Measurements from ENCODE around the gene PPP2R2C. TPM values are rescaled to one million over a fixed set of nuclear protein-coding genes. Genes with fewer than 3 reads are reported as not detected.

The PPP2R2C gene
- total and polyA plus RNA-seq, 10 of the 15 experiments (the other 5 are each of a cell fraction or from before 2014, with no cell fraction given) = 0.13 to 0.15 TPM; not detected in 8

GRCh38 chr4:6454112-6454910 lies 18.1 kb downstream of the PPP2R2C start:
- TF ChIP-seq CHD1 (IDR thresholded peaks at IDR 0.05; ENCODE audit: low read depth, low read length) (no peak), SREBF1 (IDR thresholded peaks at IDR 0.05; ENCODE audit: low read length) (no peak), JUNB (IDR thresholded peaks at IDR 0.05) (no peak), ZBED1 (IDR thresholded peaks at IDR 0.05; ENCODE audit: borderline replicate concordance) (no peak), LARP7 (IDR thresholded peaks at IDR 0.05) (no peak)
- no peaks in the 10 kb centered on the region for H3K4me1 ChIP-seq (ENCODE audit: control insufficient read depth, insufficient read depth, low read length)
- H3K4me2 ChIP-seq (ENCODE audit: control insufficient read depth, insufficient read depth) = no peak overlapping the region
- intact Hi-C loops (cut with micrococcal nuclease; ENCODE audit: unreplicated experiment) (no loop called here), in situ Hi-C loops (cut with MboI) (no loop called here)
- H3K27me3 ChIP-seq (replicated peaks in 1 of 2; ENCODE audit: control insufficient read depth in 2 of 2, insufficient read depth in 2 of 2, low read length in 1 of 2) = peaks cover 0 to 3% of the 10 kb centered on the region in 2 experiments; a peak in 2 of 4 replicates
- DNase-seq (ENCODE audit: low read depth, low spot score) (no peak), ATAC-seq (no peak), FAIRE-seq (no peak)
- H4K20me1 ChIP-seq (ENCODE audit: control insufficient read depth, insufficient read depth) = no peaks in the 10 kb centered on the region
- no peak overlapping the region for H2AFZ ChIP-seq (ENCODE audit: control insufficient read depth, low read depth, low read length)
- CTCF ChIA-PET = no interaction called here
- SMC1A ChIA-PET (ENCODE audit: uncharacterized antibody, unreplicated experiment) = no interaction called here
- H3K36me3 ChIP-seq (ENCODE audit: control insufficient read depth in 2 of 2, insufficient read depth in 2 of 2, low read length in 1 of 2) = no peaks in the 10 kb centered on the region
- RAD21 ChIA-PET (ENCODE audit: unreplicated experiment) = no interaction called here
- no peak overlapping the region for H3K27ac ChIP-seq (ENCODE audit: control insufficient read depth, insufficient read depth)
- POLR2A ChIA-PET = no interaction called here
- H3K79me2 ChIP-seq (ENCODE audit: control insufficient read depth, insufficient read depth, low read length) = no peaks in the 10 kb centered on the region
- no peaks in the 10 kb centered on the region for H3K9me3 ChIP-seq (replicated peaks; ENCODE audit: control insufficient read depth, insufficient read depth, low read length)
- H3K4me3 ChIP-seq = no peak overlapping the region
- H3K9ac ChIP-seq (ENCODE audit: control insufficient read depth, insufficient read depth, low read length) = no peak overlapping the region
- 22% methylated on average over 13 of the region's 13 CpGs for WGBS (ENCODE audit: insufficient coverage, insufficient replicate concordance, low lambda C conversion rate, missing lambda C conversion rate)
- no TSS peak for BruUV-seq (replicated peaks)

DNA sequence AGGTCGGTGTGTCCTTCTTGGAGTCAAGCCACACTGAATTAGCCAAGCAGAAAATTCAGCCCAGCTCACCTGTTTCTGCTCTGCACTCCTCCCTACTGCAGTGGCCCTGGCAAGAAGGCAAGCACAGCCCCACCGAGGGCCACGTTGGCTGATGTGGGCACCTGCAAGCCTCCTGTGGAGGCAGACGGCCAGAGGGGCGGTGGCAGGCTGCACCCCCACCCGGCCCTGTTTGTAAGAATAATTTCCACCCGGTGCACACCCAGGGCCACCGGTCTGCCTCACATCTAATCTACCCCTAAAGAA lies 18.8 kb downstream of the PPP2R2C start:
- BruUV-seq (replicated peaks) = no TSS peak
- Histone ChIP-seq H3K36me3 (ENCODE audit: control insufficient read depth in 2 of 2, insufficient read depth in 2 of 2, low read length in 1 of 2) (no peaks in the 10 kb centered on the region), H3K9me3 (replicated peaks; ENCODE audit: control insufficient read depth, insufficient read depth, low read length) (no peaks in the 10 kb centered on the region), H2AFZ (ENCODE audit: control insufficient read depth, low read depth, low read length) (no peak overlapping the region), H3K79me2 (ENCODE audit: control insufficient read depth, insufficient read depth, low read length) (no peaks in the 10 kb centered on the region), H3K4me3 (no peak overlapping the region), H3K27ac (ENCODE audit: control insufficient read depth, insufficient read depth) (no peak overlapping the region), H3K4me2 (ENCODE audit: control insufficient read depth, insufficient read depth) (no peak overlapping the region), H3K4me1 (ENCODE audit: control insufficient read depth, insufficient read depth, low read length) (no peaks in the 10 kb centered on the region), H3K27me3 (replicated peaks in 1 of 2; ENCODE audit: control insufficient read depth in 2 of 2, insufficient read depth in 2 of 2, low read length in 1 of 2) (peaks cover 0 to 3% of the 10 kb centered on the region in 2 experiments; a peak in 3 of 4 replicates), H3K9ac (ENCODE audit: control insufficient read depth, insufficient read depth, low read length) (no peak overlapping the region), H4K20me1 (ENCODE audit: control insufficient read depth, insufficient read depth) (no peaks in the 10 kb centered on the region)
- intact Hi-C loops (cut with micrococcal nuclease; ENCODE audit: unreplicated experiment) (no loop called here), in situ Hi-C loops (cut with MboI) (no loop called here)
- ChIA-PET RAD21 (ENCODE audit: unreplicated experiment) (no interaction called here), SMC1A (ENCODE audit: uncharacterized antibody, unreplicated experiment) (no interaction called here), POLR2A (no interaction called here), CTCF (no interaction called here)
- TF ChIP-seq BCL11A (IDR thresholded peaks at IDR 0.05; ENCODE audit: low read depth, low read length) (no peak), NBN (IDR thresholded peaks at IDR 0.05) (no peak)
- WGBS (ENCODE audit: insufficient coverage, insufficient replicate concordance, low lambda C conversion rate, missing lambda C conversion rate) = 18% methylated on average over 8 of the region's 8 CpGs
- DNase-seq (ENCODE audit: low read depth, low spot score) (no peak), FAIRE-seq (no peak), ATAC-seq (no peak)

Data from GM12878 (cell line).